Activated T-cell treated with anti-CD3 and anti-CD28 coated beads, Interleukin-2, amount 50 U/mL, for 24 hours (primary cell): ENCODE data around the gene ZBTB48.
"Not testable (repeated sequence)": the region's sequence is repeated elsewhere in the genome, so short reads cannot be mapped to it uniquely, and the experiment has no call there.

Source experiments
- DNase-seq: peaks from one replicate; pipeline ENCODE4 v3.0.0-alpha.2; 2020
- H3K27ac Mint-ChIP-seq: 2 replicates; pipeline ENCODE4 v1.8.0; 2020; ENCODE audit warnings: mild to moderate bottlenecking, mixed read lengths
- H3K27me3 Mint-ChIP-seq: 2 replicates; pipeline ENCODE4 v1.8.0; 2020; ENCODE audit warnings: mixed read lengths
- H3K36me3 Mint-ChIP-seq: 2 replicates; pipeline ENCODE4 v1.8.0; 2020; ENCODE audit warnings: low read depth, mixed read lengths
- H3K4me1 Mint-ChIP-seq: 2 replicates; pipeline ENCODE4 v1.8.0; 2020; ENCODE audit warnings: low read depth, mixed read lengths
- H3K4me3 Mint-ChIP-seq: 2 replicates; pipeline ENCODE4 v1.8.0; 2020; ENCODE audit warnings: mild to moderate bottlenecking, moderate library complexity, mixed read lengths
- H3K9me3 Mint-ChIP-seq: 2 replicates; pipeline ENCODE4 v1.8.0; 2020; ENCODE audit warnings: mixed read lengths

Gene ZBTB48

GRCh38 chr1:6624710-6625583 is 45.2 kb downstream of the ZBTB48 start, which contains the start of gene THAP3:
Gene THAP3, plus strand, starts transcription at chr1:6624868. Its CDS starts 351 bp downstream, at chr1:6625219.
- Mint-ChIP-seq H3K36me3 (peaks cover 86% of the 10 kb centered on the region), H3K9me3 (no peaks in the 10 kb centered on the region), H3K4me1 (peaks cover 31% of the 10 kb centered on the region), H3K27ac (peak within 1 kb of the TSS; percentile 86), H3K27me3 (no peaks in the 10 kb centered on the region), H3K4me3 (peak within 1 kb of the TSS; percentile 88)
- peak; percentile 92 for DNase-seq

GRCh38 chr1:6625584-6626149 is 45.9 kb downstream of the ZBTB48 start:
- no peaks in the 10 kb centered on the region for H3K27me3 Mint-ChIP-seq
- no peak for DNase-seq
- peaks cover 31% of the 10 kb centered on the region for H3K4me1 Mint-ChIP-seq
- H3K27ac Mint-ChIP-seq, result peak overlapping the region; percentile 86
- no peaks in the 10 kb centered on the region for H3K9me3 Mint-ChIP-seq
- peaks cover 87% of the 10 kb centered on the region for H3K36me3 Mint-ChIP-seq
- peak overlapping the region; percentile 88 for H3K4me3 Mint-ChIP-seq

GRCh38 chr1:6627031-6627430 is 47.2 kb downstream of the ZBTB48 start:
- peak overlapping the region; percentile 88 for H3K4me3 Mint-ChIP-seq
- no peaks in the 10 kb centered on the region for H3K9me3 Mint-ChIP-seq
- DNase-seq, result no peak
- H3K36me3 Mint-ChIP-seq, result peaks cover 80% of the 10 kb centered on the region
- H3K27ac Mint-ChIP-seq, result peak overlapping the region; percentile 41
- no peaks in the 10 kb centered on the region for H3K27me3 Mint-ChIP-seq
- H3K4me1 Mint-ChIP-seq, result peaks cover 31% of the 10 kb centered on the region

- peak overlapping the region; percentile 70 for H3K27ac Mint-ChIP-seq
These were observed 48.2 kb downstream of the ZBTB48 start for GRCh38 chr1:6627841-6628545.

GRCh38 chr1:6628971-6629479 is 49.2 kb downstream of the ZBTB48 start:
- no peak overlapping the region for H3K4me3 Mint-ChIP-seq
- H3K4me1 Mint-ChIP-seq, result peaks cover 28% of the 10 kb centered on the region
- H3K36me3 Mint-ChIP-seq, result peaks cover 80% of the 10 kb centered on the region
- H3K27me3 Mint-ChIP-seq, result no peaks in the 10 kb centered on the region
- no peak for DNase-seq
- H3K27ac Mint-ChIP-seq, result peak overlapping the region; percentile 51
- no peaks in the 10 kb centered on the region for H3K9me3 Mint-ChIP-seq

More at GRCh38 chr1:6627841-6628545, 48.2 kb downstream of the ZBTB48 start:
- DNase-seq, result no peak
- peaks cover 31% of the 10 kb centered on the region for H3K4me1 Mint-ChIP-seq
- H3K9me3 Mint-ChIP-seq, result no peaks in the 10 kb centered on the region
- H3K27me3 Mint-ChIP-seq, result no peaks in the 10 kb centered on the region
- no peak overlapping the region for H3K4me3 Mint-ChIP-seq
- peaks cover 80% of the 10 kb centered on the region for H3K36me3 Mint-ChIP-seq

GRCh38 chr1:6630027-6630426 is 50.2 kb downstream of the ZBTB48 start:
- Mint-ChIP-seq H3K36me3 (peaks cover 84% of the 10 kb centered on the region), H3K4me3 (no peak overlapping the region), H3K27me3 (no peaks in the 10 kb centered on the region), H3K4me1 (peaks cover 23% of the 10 kb centered on the region), H3K9me3 (no peaks in the 10 kb centered on the region), H3K27ac (peak overlapping the region; percentile 51)
- no peak for DNase-seq

- Mint-ChIP-seq H3K4me3 (no peak overlapping the region), H3K9me3 (no peaks in the 10 kb centered on the region), H3K36me3 (peaks cover 89% of the 10 kb centered on the region), H3K27me3 (no peaks in the 10 kb centered on the region), H3K27ac (no peak overlapping the region), H3K4me1 (peaks cover 19% of the 10 kb centered on the region)
- no peak for DNase-seq
These were observed 51.3 kb downstream of the ZBTB48 start for GRCh38 chr1:6631058-6631457.

- DNase-seq, result no peak
- H3K27ac Mint-ChIP-seq, result peak overlapping the region; percentile 57
- peaks cover 3% of the 10 kb centered on the region for H3K4me1 Mint-ChIP-seq
- H3K27me3 Mint-ChIP-seq, result no peaks in the 10 kb centered on the region
- no peaks in the 10 kb centered on the region for H3K9me3 Mint-ChIP-seq
- peaks cover 90% of the 10 kb centered on the region for H3K36me3 Mint-ChIP-seq
- H3K4me3 Mint-ChIP-seq, result no peak overlapping the region
These were observed 53.1 kb downstream of the ZBTB48 start for GRCh38 chr1:6632588-6633514.

- H3K4me3 Mint-ChIP-seq, result no peak overlapping the region
- peak overlapping the region; percentile 22 for H3K27ac Mint-ChIP-seq
- H3K27me3 Mint-ChIP-seq, result no peaks in the 10 kb centered on the region
- peak; percentile 67 for DNase-seq
- no peaks in the 10 kb centered on the region for H3K9me3 Mint-ChIP-seq
- peaks cover 90% of the 10 kb centered on the region for H3K36me3 Mint-ChIP-seq
- H3K4me1 Mint-ChIP-seq, result no peaks in the 10 kb centered on the region
These were observed 54.7 kb downstream of the ZBTB48 start for GRCh38 chr1:6634371-6635052.

GRCh38 chr1:6635161-6635909 is 55.5 kb downstream of the ZBTB48 start:
- no peak overlapping the region for H3K4me3 Mint-ChIP-seq
- no peak for DNase-seq
- H3K36me3 Mint-ChIP-seq, result peaks cover 90% of the 10 kb centered on the region
- no peaks in the 10 kb centered on the region for H3K9me3 Mint-ChIP-seq
- H3K27me3 Mint-ChIP-seq, result no peaks in the 10 kb centered on the region
- peak overlapping the region; percentile 22 for H3K27ac Mint-ChIP-seq
- H3K4me1 Mint-ChIP-seq, result no peaks in the 10 kb centered on the region

GRCh38 chr1:6635910-6636760 is 56.3 kb downstream of the ZBTB48 start:
- Mint-ChIP-seq H3K4me1 (no peaks in the 10 kb centered on the region), H3K27ac (peak overlapping the region; percentile 34), H3K27me3 (no peaks in the 10 kb centered on the region), H3K4me3 (no peak overlapping the region), H3K9me3 (no peaks in the 10 kb centered on the region), H3K36me3 (peaks cover 92% of the 10 kb centered on the region)
- DNase-seq, result no peak

GRCh38 chr1:6636778-6637177 is 57.0 kb downstream of the ZBTB48 start:
- H3K4me3 Mint-ChIP-seq, DNase-seq, H3K27me3 Mint-ChIP-seq, H3K9me3 Mint-ChIP-seq, H3K4me1 Mint-ChIP-seq: not testable (repeated sequence)
- peak overlapping the region; percentile 34 for H3K27ac Mint-ChIP-seq
- H3K36me3 Mint-ChIP-seq, result peaks cover 95% of the 10 kb centered on the region
